ENCODE results near the gene CLIC4. TPM values are rescaled to one million over a fixed set of nuclear protein-coding genes. Genes with fewer than 3 reads are reported as not detected.

CLIC4 gene
- total and polyA plus RNA-seq, 10 of the 15 experiments (the other 5 are each of a cell fraction or from before 2014, with no cell fraction given) = 20.4 to 107 (median 69.6) TPM

DNA sequence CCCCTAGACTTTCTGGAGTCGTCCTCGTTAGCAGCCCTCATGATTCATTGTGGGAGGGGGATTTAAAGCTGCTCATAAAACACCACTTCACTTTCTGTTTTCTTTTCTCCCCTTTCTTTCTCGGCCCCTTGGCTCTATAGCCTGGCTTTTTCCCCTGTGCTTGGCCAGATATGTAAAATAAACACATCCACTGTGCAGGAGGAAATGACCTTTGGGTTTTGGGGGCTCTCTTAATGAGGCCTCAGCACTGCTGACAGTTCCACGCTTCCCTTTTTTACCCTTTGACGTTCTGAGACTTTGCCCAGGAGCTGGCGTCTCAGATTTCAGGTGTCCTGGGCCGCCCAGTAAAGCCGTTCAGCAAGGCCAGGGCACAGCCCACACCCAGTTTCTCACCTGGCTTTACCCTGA lies 119.1 kb downstream of the CLIC4 start:
- Histone ChIP-seq H2AFZ (ENCODE audit: control insufficient read depth, low read depth, low read length) (no peak overlapping the region; the same call in 1 of the 2 replicates), H3K9ac (ENCODE audit: control insufficient read depth, insufficient read depth, low read length) (no peak overlapping the region), H3K4me1 (ENCODE audit: control insufficient read depth, insufficient read depth, low read length) (peaks cover 5% of the 10 kb centered on the region), H3K36me3 (ENCODE audit: control insufficient read depth in 2 of 2, insufficient read depth in 2 of 2, low read length in 1 of 2) (no peaks in the 10 kb centered on the region), H3K9me3 (replicated peaks; ENCODE audit: control insufficient read depth, insufficient read depth, low read length) (no peaks in the 10 kb centered on the region), H3K4me3 (no peak overlapping the region), H3K79me2 (ENCODE audit: control insufficient read depth, insufficient read depth, low read length) (no peaks in the 10 kb centered on the region), H3K27me3 (replicated peaks in 1 of 2; ENCODE audit: control insufficient read depth in 2 of 2, insufficient read depth in 2 of 2, low read length in 1 of 2) (peaks cover 3 to 7% of the 10 kb centered on the region in 2 experiments), H3K27ac (ENCODE audit: control insufficient read depth, insufficient read depth) (no peak overlapping the region), H3K4me2 (ENCODE audit: control insufficient read depth, insufficient read depth) (0 out of 2 replicates have a peak overlapping the region, but pooled peaks have one; percentile 25), H4K20me1 (ENCODE audit: control insufficient read depth, insufficient read depth) (no peaks in the 10 kb centered on the region)
- in situ Hi-C loops (cut with MboI) (no loop called here), intact Hi-C loops (cut with micrococcal nuclease; ENCODE audit: unreplicated experiment) (no loop called here)
- SMC1A ChIA-PET (ENCODE audit: uncharacterized antibody, unreplicated experiment) = interaction anchor here (1.2 to 2.5 kb wide), 6 partner anchors 14 to 173 kb away, joined by 3 to 13 read pairs (median 5); no protein-coding TSS in a partner anchor
- BruUV-seq (replicated peaks) = no TSS peak
- POLR2A ChIA-PET = interaction anchor here (0.5 to 1.6 kb wide), 5 partner anchors 9 to 145 kb away, joined by 3 to 5 read pairs (median 3); no protein-coding TSS in a partner anchor
- peak; percentile 78 for ATAC-seq
- WGBS (ENCODE audit: insufficient coverage, insufficient replicate concordance, low lambda C conversion rate, missing lambda C conversion rate) = 16% methylated on average over 8 of the region's 8 CpGs
- no peak for DNase-seq (ENCODE audit: low read depth, low spot score)
- CTCF ChIA-PET = interaction anchor here (0.6 to 3.9 kb wide), 12 partner anchors 9 to 339 kb away, joined by 3 to 15 read pairs (median 4); partner anchors contain the start of gene RUNX3
- RAD21 ChIA-PET (ENCODE audit: unreplicated experiment) = interaction anchor here (0.9 to 1.4 kb wide), 3 partner anchors 10 to 449 kb away, joined by 3 to 5 read pairs (median 3); partner anchors contain the start of gene NIPAL3
- no peak for FAIRE-seq
- no peak for TF ChIP-seq CHD2 (IDR thresholded peaks at IDR 0.05; ENCODE audit: borderline replicate concordance, low read depth, low read length)
- peak; percentile 73 to 76; a peak in 3 of 4 replicates for TF ChIP-seq IKZF2 (IDR thresholded peaks at IDR 0.05)
- TF ChIP-seq BRCA1 (IDR thresholded peaks at IDR 0.05; ENCODE audit: low read depth, low read length) = no peak
- peak; percentile 40; the same call in 1 of the 2 replicates for TF ChIP-seq ZNF217 (IDR thresholded peaks at IDR 0.05)
- no peak for TF ChIP-seq ZZZ3 (IDR thresholded peaks at IDR 0.05; ENCODE audit: control insufficient read depth, insufficient read length, low read depth)
- TF ChIP-seq TARDBP (IDR thresholded peaks at IDR 0.05; ENCODE audit: borderline replicate concordance) = no peak
- peak; percentile 41; the same call in 1 of the 2 replicates for TF ChIP-seq NR2C1 (IDR thresholded peaks at IDR 0.05)
- TF ChIP-seq, protein P1, sequence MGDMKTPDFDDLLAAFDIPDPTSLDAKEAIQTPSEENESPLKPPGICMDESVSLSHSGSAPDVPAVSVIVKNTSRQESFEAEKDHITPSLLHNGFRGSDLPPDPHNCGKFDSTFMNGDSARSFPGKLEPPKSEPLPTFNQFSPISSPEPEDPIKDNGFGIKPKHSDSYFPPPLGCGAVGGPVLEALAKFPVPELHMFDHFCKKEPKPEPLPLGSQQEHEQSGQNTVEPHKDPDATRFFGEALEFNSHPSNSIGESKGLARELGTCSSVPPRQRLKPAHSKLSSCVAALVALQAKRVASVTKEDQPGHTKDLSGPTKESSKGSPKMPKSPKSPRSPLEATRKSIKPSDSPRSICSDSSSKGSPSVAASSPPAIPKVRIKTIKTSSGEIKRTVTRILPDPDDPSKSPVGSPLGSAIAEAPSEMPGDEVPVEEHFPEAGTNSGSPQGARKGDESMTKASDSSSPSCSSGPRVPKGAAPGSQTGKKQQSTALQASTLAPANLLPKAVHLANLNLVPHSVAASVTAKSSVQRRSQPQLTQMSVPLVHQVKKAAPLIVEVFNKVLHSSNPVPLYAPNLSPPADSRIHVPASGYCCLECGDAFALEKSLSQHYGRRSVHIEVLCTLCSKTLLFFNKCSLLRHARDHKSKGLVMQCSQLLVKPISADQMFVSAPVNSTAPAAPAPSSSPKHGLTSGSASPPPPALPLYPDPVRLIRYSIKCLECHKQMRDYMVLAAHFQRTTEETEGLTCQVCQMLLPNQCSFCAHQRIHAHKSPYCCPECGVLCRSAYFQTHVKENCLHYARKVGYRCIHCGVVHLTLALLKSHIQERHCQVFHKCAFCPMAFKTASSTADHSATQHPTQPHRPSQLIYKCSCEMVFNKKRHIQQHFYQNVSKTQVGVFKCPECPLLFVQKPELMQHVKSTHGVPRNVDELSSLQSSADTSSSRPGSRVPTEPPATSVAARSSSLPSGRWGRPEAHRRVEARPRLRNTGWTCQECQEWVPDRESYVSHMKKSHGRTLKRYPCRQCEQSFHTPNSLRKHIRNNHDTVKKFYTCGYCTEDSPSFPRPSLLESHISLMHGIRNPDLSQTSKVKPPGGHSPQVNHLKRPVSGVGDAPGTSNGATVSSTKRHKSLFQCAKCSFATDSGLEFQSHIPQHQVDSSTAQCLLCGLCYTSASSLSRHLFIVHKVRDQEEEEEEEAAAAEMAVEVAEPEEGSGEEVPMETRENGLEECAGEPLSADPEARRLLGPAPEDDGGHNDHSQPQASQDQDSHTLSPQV (IDR thresholded peaks at IDR 0.05) = 0 out of 2 replicates have a peak, but pooled peaks have one; percentile 44
- peak; percentile 18 for TF ChIP-seq MEF2B (IDR thresholded peaks at IDR 0.05; ENCODE audit: partially characterized antibody, poor library complexity, severe bottlenecking)
- TF ChIP-seq, protein P2, sequence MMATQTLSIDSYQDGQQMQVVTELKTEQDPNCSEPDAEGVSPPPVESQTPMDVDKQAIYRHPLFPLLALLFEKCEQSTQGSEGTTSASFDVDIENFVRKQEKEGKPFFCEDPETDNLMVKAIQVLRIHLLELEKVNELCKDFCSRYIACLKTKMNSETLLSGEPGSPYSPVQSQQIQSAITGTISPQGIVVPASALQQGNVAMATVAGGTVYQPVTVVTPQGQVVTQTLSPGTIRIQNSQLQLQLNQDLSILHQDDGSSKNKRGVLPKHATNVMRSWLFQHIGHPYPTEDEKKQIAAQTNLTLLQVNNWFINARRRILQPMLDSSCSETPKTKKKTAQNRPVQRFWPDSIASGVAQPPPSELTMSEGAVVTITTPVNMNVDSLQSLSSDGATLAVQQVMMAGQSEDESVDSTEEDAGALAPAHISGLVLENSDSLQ (IDR thresholded peaks at IDR 0.05) = peak; percentile 34; the same call in 1 of the 2 replicates
- TF ChIP-seq, protein P3, sequence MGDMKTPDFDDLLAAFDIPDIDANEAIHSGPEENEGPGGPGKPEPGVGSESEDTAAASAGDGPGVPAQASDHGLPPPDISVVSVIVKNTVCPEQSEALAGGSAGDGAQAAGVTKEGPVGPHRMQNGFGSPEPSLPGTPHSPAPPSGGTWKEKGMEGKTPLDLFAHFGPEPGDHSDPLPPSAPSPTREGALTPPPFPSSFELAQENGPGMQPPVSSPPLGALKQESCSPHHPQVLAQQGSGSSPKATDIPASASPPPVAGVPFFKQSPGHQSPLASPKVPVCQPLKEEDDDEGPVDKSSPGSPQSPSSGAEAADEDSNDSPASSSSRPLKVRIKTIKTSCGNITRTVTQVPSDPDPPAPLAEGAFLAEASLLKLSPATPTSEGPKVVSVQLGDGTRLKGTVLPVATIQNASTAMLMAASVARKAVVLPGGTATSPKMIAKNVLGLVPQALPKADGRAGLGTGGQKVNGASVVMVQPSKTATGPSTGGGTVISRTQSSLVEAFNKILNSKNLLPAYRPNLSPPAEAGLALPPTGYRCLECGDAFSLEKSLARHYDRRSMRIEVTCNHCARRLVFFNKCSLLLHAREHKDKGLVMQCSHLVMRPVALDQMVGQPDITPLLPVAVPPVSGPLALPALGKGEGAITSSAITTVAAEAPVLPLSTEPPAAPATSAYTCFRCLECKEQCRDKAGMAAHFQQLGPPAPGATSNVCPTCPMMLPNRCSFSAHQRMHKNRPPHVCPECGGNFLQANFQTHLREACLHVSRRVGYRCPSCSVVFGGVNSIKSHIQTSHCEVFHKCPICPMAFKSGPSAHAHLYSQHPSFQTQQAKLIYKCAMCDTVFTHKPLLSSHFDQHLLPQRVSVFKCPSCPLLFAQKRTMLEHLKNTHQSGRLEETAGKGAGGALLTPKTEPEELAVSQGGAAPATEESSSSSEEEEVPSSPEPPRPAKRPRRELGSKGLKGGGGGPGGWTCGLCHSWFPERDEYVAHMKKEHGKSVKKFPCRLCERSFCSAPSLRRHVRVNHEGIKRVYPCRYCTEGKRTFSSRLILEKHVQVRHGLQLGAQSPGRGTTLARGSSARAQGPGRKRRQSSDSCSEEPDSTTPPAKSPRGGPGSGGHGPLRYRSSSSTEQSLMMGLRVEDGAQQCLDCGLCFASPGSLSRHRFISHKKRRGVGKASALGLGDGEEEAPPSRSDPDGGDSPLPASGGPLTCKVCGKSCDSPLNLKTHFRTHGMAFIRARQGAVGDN (IDR thresholded peaks at IDR 0.05) = peak; percentile 73
- TF ChIP-seq JUND (IDR thresholded peaks at IDR 0.05; ENCODE audit: low read depth, low read length) = no peak
- TF ChIP-seq NR2F1 (conservative IDR thresholded peaks at IDR 0.05) = peak; percentile 99
- TF ChIP-seq IKZF1 (conservative IDR thresholded peaks at IDR 0.05) = peak; percentile 79
- no peak for TF ChIP-seq CBX3 (IDR thresholded peaks at IDR 0.05; ENCODE audit: borderline replicate concordance, low read depth)
- no peak for TF ChIP-seq NFIC (IDR thresholded peaks at IDR 0.05; ENCODE audit: low read depth, low read length)
